Osteoblast (primary cell): ENCODE results near the gene CAPN9. TPM values are rescaled to one million over a fixed set of nuclear protein-coding genes. Genes with fewer than 3 reads are reported as not detected.

ENCODE experiments used
- DNase-seq: peaks from one replicate; pipeline ENCODE4 v3.0.0; 2011; ENCODE audit warnings: low spot score, mixed read lengths; ENCODE audit not compliant: insufficient read length; ENCODE audit errors: missing footprints
- H2AFZ ChIP-seq: 2 replicates; pipeline ENCODE4 v1.6.0; 2011; ENCODE audit warnings: mild to moderate bottlenecking, low read length
- H3K27ac ChIP-seq: 2 replicates; pipeline ENCODE4 v1.5.1; 2011; ENCODE audit warnings: mild to moderate bottlenecking, low read depth, low read length, moderate library complexity
- H3K27me3 ChIP-seq: 2 replicates; pipeline ENCODE4 v1.6.0; 2012; ENCODE audit warnings: mild to moderate bottlenecking, control low read depth, inconsistent platforms, low read length, moderate library complexity; ENCODE audit not compliant: insufficient read depth
- H3K36me3 ChIP-seq: 2 replicates; pipeline ENCODE4 v1.5.1; 2011; ENCODE audit warnings: mild to moderate bottlenecking, low read length, control low read depth, moderate library complexity; ENCODE audit not compliant: insufficient read depth
- H3K4me1 ChIP-seq: 2 replicates; pipeline ENCODE4 v1.5.1; 2011; ENCODE audit warnings: mild to moderate bottlenecking, low read length, control low read depth, moderate library complexity; ENCODE audit not compliant: insufficient read depth
- H3K4me2 ChIP-seq: 2 replicates; pipeline ENCODE4 v1.6.0; 2011; ENCODE audit warnings: mild to moderate bottlenecking, low read length; ENCODE audit not compliant: insufficient read depth
- H3K4me3 ChIP-seq: fragments of 200-600 bp; sonication (generic); 3 replicates; pipeline ENCODE4 v1.5.1; 2012; ENCODE audit warnings: mild to moderate bottlenecking, low read length, inconsistent platforms; ENCODE audit not compliant: insufficient read depth
- H3K79me2 ChIP-seq: 2 replicates; pipeline ENCODE4 v1.6.0; 2012; ENCODE audit warnings: mild to moderate bottlenecking, low read length, control low read depth, inconsistent platforms; ENCODE audit not compliant: insufficient read depth
- H3K9me3 ChIP-seq: 2 replicates; pipeline ENCODE4 v1.5.1; 2011; ENCODE audit warnings: low read depth, low read length, control low read depth
- H4K20me1 ChIP-seq: 2 replicates; pipeline ENCODE4 v1.6.0; 2012; ENCODE audit warnings: mild to moderate bottlenecking, low read length, control low read depth; ENCODE audit not compliant: insufficient read depth
- CTCF ChIP-seq: IDR thresholded peaks from 2 replicates; pipeline ENCODE4 v1.5.1; 2011; ENCODE audit warnings: mild to moderate bottlenecking, low read depth, low read length, moderate library complexity; ENCODE audit errors: extremely low read depth
- total RNA-seq: library from RNA; depleted of rRNA; stranded (reverse); fragments of >200 nt; gene quantifications from 2 replicates; pipeline ENCODE4 v1.2.3, GENCODE V29; 2012

Gene CAPN9
- total RNA-seq, 1 donor, result not detected

GRCh38 chr1:230797942-230798365, 50.8 kb downstream of the CAPN9 start:
- Histone ChIP-seq H3K36me3 (no peaks in the 10 kb centered on the region), H3K4me3 (no peak overlapping the region), H2AFZ (peak overlapping the region; percentile 39), H3K9me3 (no peaks in the 10 kb centered on the region), H3K4me1 (no peaks in the 10 kb centered on the region), H4K20me1 (no peaks in the 10 kb centered on the region), H3K4me2 (no peak overlapping the region), H3K27me3 (no peaks in the 10 kb centered on the region), H3K79me2 (no peaks in the 10 kb centered on the region), H3K27ac (no peak overlapping the region)
- peak; percentile 90 for DNase-seq
- peak; percentile 88 for TF ChIP-seq CTCF

- no peaks in the 10 kb centered on the region for H3K36me3 ChIP-seq
- H2AFZ ChIP-seq, result no peak overlapping the region
- no peaks in the 10 kb centered on the region for H3K27me3 ChIP-seq
- H4K20me1 ChIP-seq, result no peaks in the 10 kb centered on the region
- no peaks in the 10 kb centered on the region for H3K4me1 ChIP-seq
- no peak overlapping the region for H3K4me3 ChIP-seq
- no peak overlapping the region for H3K27ac ChIP-seq
- DNase-seq, result no peak
- H3K4me2 ChIP-seq, result no peak overlapping the region
- H3K79me2 ChIP-seq, result no peaks in the 10 kb centered on the region
- TF ChIP-seq CTCF, result no peak
- H3K9me3 ChIP-seq, result no peaks in the 10 kb centered on the region
These were observed 51.3 kb downstream of the CAPN9 start for GRCh38 chr1:230798491-230798890.

- Histone ChIP-seq H3K4me3 (no peak overlapping the region), H2AFZ (no peak overlapping the region), H4K20me1 (no peaks in the 10 kb centered on the region), H3K36me3 (no peaks in the 10 kb centered on the region), H3K79me2 (no peaks in the 10 kb centered on the region), H3K9me3 (no peaks in the 10 kb centered on the region), H3K27me3 (no peaks in the 10 kb centered on the region), H3K4me2 (no peak overlapping the region), H3K4me1 (no peaks in the 10 kb centered on the region), H3K27ac (no peak overlapping the region)
- DNase-seq, result peak; percentile 53
- no peak for TF ChIP-seq CTCF
These were observed 54.0 kb downstream of the CAPN9 start for GRCh38 chr1:230800891-230801840.

GRCh38 chr1:230804396-230804795, 57.2 kb downstream of the CAPN9 start:
- Histone ChIP-seq H3K4me3 (no peak overlapping the region), H3K27me3 (no peaks in the 10 kb centered on the region), H3K4me1 (no peaks in the 10 kb centered on the region), H3K9me3 (no peaks in the 10 kb centered on the region), H3K36me3 (no peaks in the 10 kb centered on the region), H4K20me1 (no peaks in the 10 kb centered on the region), H3K27ac (no peak overlapping the region), H2AFZ (no peak overlapping the region), H3K4me2 (no peak overlapping the region), H3K79me2 (no peaks in the 10 kb centered on the region)
- DNase-seq, result no peak
- TF ChIP-seq CTCF, result no peak
